ENCODE results near the gene RNF114.
"Not testable (repeated sequence)": the region's sequence is repeated elsewhere in the genome, so short reads cannot be mapped to it uniquely, and the experiment has no call there.

Gene RNF114

DNA sequence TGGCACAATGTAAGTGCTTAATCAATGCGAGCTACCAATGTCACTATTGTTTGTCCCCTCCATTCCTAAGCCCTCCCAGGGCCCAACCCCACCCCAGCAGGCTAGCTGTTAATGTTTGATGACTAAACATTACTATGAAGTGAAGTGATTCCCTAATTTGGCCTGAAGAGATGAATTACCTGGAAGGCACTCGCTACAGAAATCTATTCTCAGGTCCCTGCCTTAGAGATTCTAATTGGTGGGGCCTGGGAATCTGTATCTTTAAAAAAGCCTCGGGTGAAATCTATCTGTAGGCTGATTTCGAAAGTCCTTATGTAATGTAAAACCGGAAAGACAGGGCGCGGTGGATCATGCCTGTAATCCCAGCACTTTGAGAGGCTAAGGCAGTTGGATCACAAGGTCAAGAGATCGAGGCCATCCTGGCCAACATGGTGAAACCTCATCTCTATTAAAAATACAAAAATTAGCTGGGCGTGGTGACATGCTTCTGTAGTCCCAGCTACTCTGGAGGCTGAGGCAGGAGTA is 29.6 kb downstream of the RNF114 start:
- DNase-seq, result no peak

DNA sequence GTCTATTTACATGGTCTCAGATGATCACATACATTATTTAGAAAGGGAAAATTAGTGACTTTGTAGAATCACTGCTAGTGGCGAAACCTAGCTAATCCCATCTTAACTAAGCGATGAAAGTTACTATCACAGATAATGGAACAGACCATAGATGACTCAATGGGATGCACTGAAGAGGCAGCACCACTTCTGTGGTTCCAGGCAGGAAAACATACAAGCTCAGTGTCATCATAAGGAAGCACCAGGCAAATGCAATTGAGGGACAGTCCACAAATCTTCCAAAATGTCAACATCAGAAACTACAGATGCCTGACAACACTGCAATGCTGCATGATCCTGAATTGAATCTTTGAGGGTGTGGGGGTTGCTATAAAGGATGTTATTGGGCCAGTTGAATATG is 30.7 kb downstream of the RNF114 start:
- no peak for DNase-seq

DNA sequence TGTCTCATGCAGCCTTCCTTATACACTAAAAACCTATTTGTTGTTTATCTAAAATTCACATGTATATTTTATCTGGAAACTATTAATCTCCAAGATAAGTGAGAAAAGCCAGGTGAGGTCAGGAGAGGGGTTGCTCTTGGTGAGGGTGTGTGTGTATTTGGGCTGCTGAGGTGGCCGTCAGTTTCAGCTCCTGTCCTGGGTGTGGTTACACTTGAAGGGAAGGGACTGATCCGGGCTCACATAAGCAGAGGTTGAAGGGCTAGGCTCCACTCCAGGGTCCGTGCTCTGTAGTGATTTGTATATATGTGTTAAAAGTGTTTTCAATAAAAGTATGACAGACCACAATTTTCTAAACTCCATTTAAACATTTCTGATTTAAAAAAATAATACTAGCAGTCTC is 33.0 kb downstream of the RNF114 start:
- DNase-seq, result no peak

DNA sequence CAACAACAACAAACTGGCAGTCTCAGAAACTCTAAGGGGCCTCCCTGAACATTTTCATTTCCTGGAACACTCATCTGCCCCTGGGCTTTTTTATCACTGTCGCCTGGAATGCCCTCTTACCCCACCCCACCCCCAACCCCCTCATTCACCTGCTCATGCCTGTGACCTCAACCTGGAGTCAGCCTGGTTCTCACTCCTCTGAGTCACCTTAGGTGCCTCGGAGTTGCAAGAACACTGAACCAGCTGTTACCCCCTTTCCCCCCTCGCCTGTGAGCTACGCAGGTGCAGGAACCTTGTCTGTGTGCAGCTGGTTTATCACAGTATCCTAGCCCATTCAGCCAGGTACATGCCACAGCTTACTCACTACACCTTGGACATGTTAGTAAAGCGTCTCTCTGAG is 33.7 kb downstream of the RNF114 start:
- no peak for DNase-seq

DNA sequence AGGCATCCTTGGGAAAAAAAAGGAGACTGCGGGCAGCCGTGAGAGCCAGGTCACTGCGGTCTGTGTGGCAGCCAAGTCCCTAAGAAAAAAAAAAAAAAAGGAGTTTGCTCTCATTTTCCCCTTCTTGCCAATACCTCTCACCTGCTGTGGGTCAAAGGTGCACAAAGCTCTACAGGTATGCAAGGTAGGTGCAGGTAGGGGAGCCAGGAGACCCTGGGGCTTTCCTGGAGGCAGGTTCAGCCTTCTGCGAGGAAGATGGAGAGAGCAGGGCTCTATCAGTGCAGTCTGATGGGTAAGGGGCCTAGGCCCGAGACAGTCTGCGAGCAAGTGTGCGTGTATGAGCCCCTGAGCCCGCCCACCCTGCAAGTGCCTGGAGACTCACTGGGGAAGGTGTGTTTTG is 34.3 kb downstream of the RNF114 start:
- no peak for DNase-seq

GRCh38 chr20:49973981-49974380 is 37.8 kb downstream of the RNF114 start:
- no peak for DNase-seq

DNA sequence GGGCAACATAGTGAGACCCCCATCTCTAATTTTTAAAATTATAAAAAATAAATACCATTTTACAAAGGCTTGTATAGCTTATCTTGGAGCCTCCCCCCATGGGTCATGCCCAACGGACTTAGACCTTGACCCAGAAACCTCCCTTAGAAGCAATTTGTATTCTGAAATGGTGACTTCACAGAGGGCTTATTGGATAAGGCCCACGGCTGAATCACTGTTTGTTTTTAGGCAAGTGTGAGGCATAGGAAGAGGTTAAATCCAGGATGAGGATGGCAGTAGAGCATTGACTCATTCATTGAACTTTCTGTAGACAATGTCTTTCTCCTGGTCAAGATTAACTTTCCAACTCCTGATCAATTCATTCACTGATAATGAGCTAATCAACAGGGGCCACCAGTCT is 40.3 kb downstream of the RNF114 start:
- DNase-seq, result no peak

- DNase-seq, result not testable (repeated sequence)
Measured at GRCh38 chr20:49977740-49978139, 41.5 kb downstream of the RNF114 start.

GRCh38 chr20:49978685-49979029 is 42.5 kb downstream of the RNF114 start:
- DNase-seq, result no peak

GRCh38 chr20:49979030-49979832 is 43.0 kb downstream of the RNF114 start:
- DNase-seq, result peak; percentile 71

- no peak for DNase-seq
Measured at GRCh38 chr20:49980140-49981008, 44.2 kb downstream of the RNF114 start.

DNA sequence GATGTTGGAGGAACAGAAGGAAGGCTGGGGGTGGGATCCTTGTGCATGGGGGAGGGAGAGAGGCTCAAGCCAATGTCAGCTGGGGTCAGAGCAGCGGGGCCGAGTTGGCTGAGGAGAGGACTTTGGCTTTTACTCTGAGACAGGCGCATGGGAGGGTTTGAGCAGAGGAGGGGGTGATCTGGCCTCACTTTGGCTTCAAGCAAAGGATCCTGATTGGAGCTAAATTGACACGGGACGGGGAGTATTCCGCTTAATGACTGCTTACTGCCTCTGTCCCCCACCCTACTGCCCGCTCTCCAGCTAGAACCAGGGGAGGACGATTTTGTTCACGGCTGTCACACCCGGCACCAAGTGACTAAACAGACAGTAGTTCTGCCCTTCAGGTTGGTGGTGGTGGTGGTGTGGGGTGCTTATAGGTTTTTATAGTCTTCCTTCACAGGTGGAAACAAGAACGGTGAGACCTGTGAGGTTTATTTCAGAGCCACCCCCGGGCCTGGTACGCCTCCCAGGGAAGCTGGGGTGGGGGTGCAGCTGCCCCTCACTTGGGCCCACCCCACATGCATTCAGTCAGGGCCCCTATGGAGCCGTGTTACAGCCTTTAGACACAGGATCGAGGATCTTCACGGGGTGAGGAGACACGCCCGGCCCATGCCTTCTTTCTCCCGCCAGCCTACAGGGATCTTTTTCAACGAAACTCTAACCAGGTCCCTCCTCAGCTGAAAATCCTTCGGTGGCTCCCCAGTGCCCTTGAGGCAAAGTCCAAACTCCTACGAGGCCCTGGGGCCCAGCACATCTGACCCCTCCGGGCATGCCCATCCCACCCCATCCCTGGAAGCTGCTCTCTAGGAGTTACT is 45.2 kb downstream of the RNF114 start:
- no peak for DNase-seq

- DNase-seq, result no peak
Measured at GRCh38 chr20:49982072-49982345, 45.8 kb downstream of the RNF114 start.

- peak; percentile 83 for DNase-seq
Measured at GRCh38 chr20:49982346-49983122, 46.3 kb downstream of the RNF114 start, which contains the start of gene SNAI1. SNAI1 (plus strand) TSS chr20:49982980; CDS start chr20:49983060, 80 bp downstream.

DNA sequence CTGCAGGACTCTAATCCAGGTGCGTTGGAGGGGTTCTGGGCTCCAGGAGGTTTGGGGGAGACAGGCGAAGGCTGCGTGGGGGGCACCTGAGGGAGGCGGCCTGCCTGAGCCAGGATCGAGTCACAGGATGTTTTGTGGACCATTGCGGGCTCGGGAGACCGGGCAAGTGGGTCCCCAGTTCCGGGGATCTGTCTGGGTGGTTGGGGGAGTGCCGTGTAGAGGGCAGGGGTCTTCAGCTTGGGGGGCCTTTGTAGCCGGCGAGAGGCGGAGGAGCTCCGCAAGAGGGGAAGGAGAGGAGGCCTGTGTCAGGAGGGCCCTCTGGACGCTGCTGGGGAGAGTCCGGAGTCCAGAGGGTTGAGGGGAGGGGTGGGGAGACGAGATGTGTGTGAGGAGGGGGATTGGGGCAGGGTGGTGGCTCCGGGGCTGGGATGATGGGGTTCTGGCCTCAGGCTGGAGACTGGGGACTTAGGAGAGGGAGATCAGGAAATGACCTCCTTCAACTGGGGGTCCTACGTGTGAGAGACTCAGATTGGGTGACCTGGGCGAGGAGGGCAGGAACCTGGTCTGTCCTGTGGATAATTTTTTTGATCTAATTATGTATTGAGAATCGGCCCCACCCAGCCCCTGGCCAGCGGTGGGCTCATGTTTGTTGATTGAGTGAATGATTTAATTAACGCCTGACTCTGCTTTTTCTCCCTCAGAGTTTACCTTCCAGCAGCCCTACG is 47.1 kb downstream of the RNF114 start:
- no peak for DNase-seq

- DNase-seq, result no peak
Measured at GRCh38 chr20:49983848-49984408, 47.7 kb downstream of the RNF114 start.

- no peak for DNase-seq
Measured at GRCh38 chr20:49984426-49985153, 48.4 kb downstream of the RNF114 start.

DNA sequence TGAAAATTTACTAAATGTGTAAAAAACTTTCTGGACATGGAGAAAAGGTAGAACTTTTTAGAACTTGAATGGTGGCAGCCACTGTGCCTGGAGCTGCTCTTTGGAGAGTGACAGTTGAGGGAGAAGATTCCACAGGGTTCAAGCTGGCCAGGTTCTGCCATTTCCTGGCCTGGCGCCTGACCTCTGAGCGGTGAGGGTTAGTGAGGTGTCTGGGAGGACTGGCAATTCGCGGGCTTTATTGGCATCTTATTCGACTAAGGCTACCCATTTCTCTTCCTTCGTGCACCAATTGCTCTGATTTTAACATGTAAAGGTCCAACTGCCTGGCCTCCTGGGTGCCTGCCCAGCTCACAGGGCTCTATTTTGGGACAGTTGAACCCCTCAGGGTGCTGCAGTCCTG is 49.0 kb downstream of the RNF114 start:
- DNase-seq, result no peak

DNA sequence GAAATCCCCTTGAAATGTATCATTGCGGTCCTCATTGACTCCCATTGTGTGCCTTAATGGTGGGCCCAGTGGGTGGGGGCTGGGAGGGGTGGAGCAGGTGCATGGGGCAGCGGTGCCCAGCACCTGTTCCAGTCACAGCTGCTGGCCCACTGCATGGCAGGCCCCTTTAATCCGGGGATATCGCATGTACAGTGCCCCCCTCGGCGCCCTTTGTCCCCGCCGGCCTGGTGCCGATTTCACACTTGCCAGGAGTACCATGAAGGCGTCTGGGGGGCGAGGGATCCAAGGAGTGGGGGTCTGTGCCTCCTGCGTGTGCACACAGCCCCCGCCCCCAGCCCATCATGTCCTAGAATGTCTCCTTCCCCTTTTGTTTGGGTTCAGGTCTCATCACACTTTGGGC is 49.4 kb downstream of the RNF114 start:
- DNase-seq, result no peak

GRCh38 chr20:49986049-49986448 is 49.9 kb downstream of the RNF114 start:
- DNase-seq, result no peak
